ENCODE measurements around the gene CNOT3. TPM values are rescaled to one million over a fixed set of nuclear protein-coding genes. Genes with fewer than 3 reads are reported as not detected.
A peak's percentile ranks its signal among the peaks of the same experiment; 100 is the strongest.
"Not testable (repeated sequence)": the region's sequence is repeated elsewhere in the genome, so short reads cannot be mapped to it uniquely, and the experiment has no call there.

CNOT3 gene
- total RNA-seq, 2 donors from 2014 or later = 20.8 to 28.1 TPM

DNA sequence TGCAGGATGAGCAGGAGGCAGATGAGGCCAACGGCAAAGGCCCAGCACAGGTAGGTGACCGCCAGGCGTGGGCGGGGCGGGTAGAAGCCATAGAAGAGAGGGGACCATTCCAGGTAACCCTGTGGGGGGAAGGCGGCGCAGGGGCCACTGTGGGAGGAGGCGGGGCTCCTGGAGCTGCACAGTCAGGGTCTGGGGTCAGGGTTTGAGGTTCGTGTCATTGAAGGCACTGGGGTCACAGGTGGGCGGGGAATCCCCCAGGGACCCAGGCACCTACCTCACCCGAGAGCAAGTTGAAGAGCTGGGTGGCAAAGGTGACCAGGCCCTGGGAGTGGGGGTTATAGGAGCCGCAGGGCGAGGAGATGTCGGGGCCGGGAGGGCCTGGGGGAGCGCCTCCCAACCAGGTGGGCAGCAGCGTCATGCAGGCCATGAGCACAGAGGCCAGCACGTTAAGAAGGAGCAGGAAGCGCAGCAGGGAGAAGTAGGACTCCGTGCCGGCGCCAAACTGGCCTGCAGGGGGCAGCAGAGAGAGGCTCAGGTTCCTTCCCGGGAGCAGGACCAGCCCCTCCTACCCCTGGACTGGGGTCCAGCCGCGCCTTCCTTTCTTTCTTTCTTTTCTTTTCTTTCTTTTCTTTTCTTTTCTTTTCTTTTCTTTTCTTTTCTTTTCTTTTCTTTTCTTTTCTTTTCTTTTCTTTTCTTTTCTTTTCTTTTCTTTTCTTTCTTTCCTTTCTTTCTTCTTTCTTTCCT is 30.8 kb downstream of the CNOT3 start:
- no peaks in the 10 kb centered on the region for H3K36me3 ChIP-seq
- ATAC-seq (ENCODE audit: insufficient number of reproducible peaks, low FRiP score, low read depth) (peak; percentile 83), DNase-seq (ENCODE audit: low spot score) (peak; percentile 62)
- H3K27me3 ChIP-seq (replicated peaks; ENCODE audit: insufficient read depth) = peaks cover 4% of the 10 kb centered on the region
- H3K4me3 ChIP-seq = peak overlapping the region; percentile 11
- TF ChIP-seq CTCF (IDR thresholded peaks at IDR 0.05) = peak; percentile 88
- H3K9me3 ChIP-seq = no peaks in the 10 kb centered on the region
- no peak overlapping the region for H3K27ac ChIP-seq
- no peaks in the 10 kb centered on the region for H3K4me1 ChIP-seq (ENCODE audit: control insufficient read depth in 1 of 2, low read depth in 2 of 2)

GRCh38 chr19:54169149-54169740 is 31.7 kb downstream of the CNOT3 start:
- no peaks in the 10 kb centered on the region for H3K4me1 ChIP-seq (ENCODE audit: control insufficient read depth in 1 of 2, low read depth in 2 of 2)
- no peak for TF ChIP-seq CTCF (IDR thresholded peaks at IDR 0.05)
- ATAC-seq (ENCODE audit: insufficient number of reproducible peaks, low FRiP score, low read depth) (no peak), DNase-seq (ENCODE audit: low spot score) (no peak)
- H3K36me3 ChIP-seq = no peaks in the 10 kb centered on the region
- peaks cover 4% of the 10 kb centered on the region for H3K27me3 ChIP-seq (replicated peaks; ENCODE audit: insufficient read depth)
- H3K4me3 ChIP-seq = no peak overlapping the region
- H3K27ac ChIP-seq = no peak overlapping the region
- H3K9me3 ChIP-seq = no peaks in the 10 kb centered on the region

DNA sequence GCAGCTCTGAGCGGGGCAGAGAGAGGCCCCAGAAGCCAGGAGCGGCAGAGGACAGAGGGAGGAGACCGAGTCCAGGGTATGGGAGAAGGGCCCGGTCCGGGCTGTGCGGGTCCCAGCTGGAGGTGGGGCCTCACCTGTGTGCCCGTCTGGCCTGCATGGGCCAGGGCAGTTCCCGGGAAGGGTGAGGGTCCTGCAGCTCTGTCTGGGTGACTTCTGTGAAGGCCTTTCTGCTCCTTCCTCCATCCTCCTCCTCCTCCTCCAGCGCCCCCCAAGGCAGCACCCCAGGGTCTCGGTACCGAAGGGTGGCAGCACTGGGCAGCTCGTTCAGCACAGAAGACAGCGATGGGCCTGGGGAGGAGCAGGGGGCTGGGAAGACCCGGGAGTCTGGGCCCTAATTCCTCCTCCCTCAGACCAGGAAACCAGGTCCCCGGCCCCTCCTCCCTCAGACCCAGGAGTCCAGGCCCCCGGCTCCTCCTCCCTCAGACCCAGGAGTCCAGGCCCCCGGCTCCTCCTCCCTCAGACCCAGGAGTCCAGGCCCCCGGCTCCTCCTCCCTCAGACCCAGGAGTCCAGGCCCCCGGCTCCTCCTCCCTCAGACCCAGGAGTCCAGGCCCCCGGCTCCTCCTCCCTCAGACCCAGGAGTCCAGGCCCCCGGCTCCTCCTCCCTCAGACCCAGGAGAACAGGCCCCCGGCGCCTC is 34.3 kb downstream of the CNOT3 start:
- DNase-seq (ENCODE audit: low spot score); H3K36me3 ChIP-seq; H3K4me1 ChIP-seq (ENCODE audit: control insufficient read depth in 1 of 2, low read depth in 2 of 2); ATAC-seq (ENCODE audit: insufficient number of reproducible peaks, low FRiP score, low read depth); H3K9me3 ChIP-seq; H3K27me3 ChIP-seq (replicated peaks; ENCODE audit: insufficient read depth); H3K27ac ChIP-seq; H3K4me3 ChIP-seq: not testable (repeated sequence)

- Histone ChIP-seq H3K9me3 (no peaks in the 10 kb centered on the region), H3K36me3 (no peaks in the 10 kb centered on the region), H3K27me3 (replicated peaks; ENCODE audit: insufficient read depth) (no peaks in the 10 kb centered on the region), H3K4me3 (no peak within 1 kb of the TSS), H3K27ac (no peak within 1 kb of the TSS), H3K4me1 (ENCODE audit: control insufficient read depth in 1 of 2, low read depth in 2 of 2) (no peaks in the 10 kb centered on the region)
- DNase-seq (ENCODE audit: low spot score) (no peak), ATAC-seq (ENCODE audit: insufficient number of reproducible peaks, low FRiP score, low read depth) (no peak)
- no peak for TF ChIP-seq CTCF (IDR thresholded peaks at IDR 0.05)
Observed at GRCh38 chr19:54172471-54173358, 35.2 kb downstream of the CNOT3 start, which contains the start of gene TMC4. TSS of gene TMC4 (minus strand) at chr19:54173160. CDS start at chr19:54173117, 43 bp downstream.

DNA sequence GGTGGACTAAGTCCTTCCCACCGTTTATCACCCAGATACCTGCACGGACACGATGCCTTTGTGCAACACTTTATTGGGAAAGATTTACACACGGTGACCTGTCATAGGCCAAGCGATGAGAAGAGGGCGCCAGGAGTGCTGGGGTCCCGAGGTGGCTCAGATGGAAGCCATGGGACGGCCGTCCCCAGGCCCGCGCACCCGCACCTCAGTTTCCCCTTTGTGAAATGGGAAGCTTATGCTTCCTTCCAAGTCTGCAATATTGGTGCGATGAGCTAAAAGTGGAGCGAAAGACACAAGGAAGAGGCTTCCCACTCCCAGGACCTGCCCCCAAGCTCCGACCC is 35.8 kb downstream of the CNOT3 start:
- no peaks in the 10 kb centered on the region for H3K4me1 ChIP-seq (ENCODE audit: control insufficient read depth in 1 of 2, low read depth in 2 of 2)
- H3K27ac ChIP-seq = no peak overlapping the region
- no peak for TF ChIP-seq CTCF (IDR thresholded peaks at IDR 0.05)

More for the DNA sequence above, 35.8 kb downstream of the CNOT3 start:
- no peaks in the 10 kb centered on the region for H3K36me3 ChIP-seq
- H3K9me3 ChIP-seq = no peaks in the 10 kb centered on the region
- no peak overlapping the region for H3K4me3 ChIP-seq
- no peaks in the 10 kb centered on the region for H3K27me3 ChIP-seq (replicated peaks; ENCODE audit: insufficient read depth)
- ATAC-seq (ENCODE audit: insufficient number of reproducible peaks, low FRiP score, low read depth) = no peak
- DNase-seq (ENCODE audit: low spot score) = no peak

Data from thoracic aorta (tissue), 2 donors.